ENCODE data around the gene FOXP1.

GRCh38 chr3:71536376-71536965 lies 47.1 kb downstream of the FOXP1 start:
- TF ChIP-seq EZH2phosphoT487 (IDR thresholded peaks at IDR 0.05; ENCODE audit: insufficient read depth, low read depth), result no peak
- no peak for TF ChIP-seq EZH2 (IDR thresholded peaks at IDR 0.05; ENCODE audit: insufficient read depth, poor library complexity, severe bottlenecking)
